GM12878 (cell line): Measurements from ENCODE around the gene GPR153. TPM values are rescaled to one million over a fixed set of nuclear protein-coding genes. Genes with fewer than 3 reads are reported as not detected.

Experiments used
- BACH1 ChIP-seq: fragments of 450-650 bp; IDR thresholded peaks from 2 replicates; pipeline ENCODE4 v1.6.1; 2017; ENCODE audit warnings: mild to moderate bottlenecking, borderline replicate concordance
- DPF2 ChIP-seq: fragments of 450-650 bp; IDR thresholded peaks from 2 replicates; pipeline ENCODE4 v1.6.1; 2017; ENCODE audit warnings: mild to moderate bottlenecking
- FOXM1 ChIP-seq: IDR thresholded peaks from 2 replicates; pipeline ENCODE4 v1.6.1; 2012; ENCODE audit warnings: low read depth, mild to moderate bottlenecking, inconsistent platforms, low read length, moderate library complexity
- GABPA ChIP-seq: IDR thresholded peaks from 2 replicates; pipeline ENCODE4 v1.6.1; 2014; ENCODE audit warnings: antibody characterized with exemption, low read depth, mild to moderate bottlenecking, inconsistent platforms
- IKZF1 ChIP-seq: fragments of 450-650 bp; conservative IDR thresholded peaks from 2 replicates; pipeline ENCODE4 v1.6.1; 2017; ENCODE audit warnings: antibody characterized with exemption, mild to moderate bottlenecking
- IKZF2 ChIP-seq, 2 experiments: fragments of 450-650 bp; IDR thresholded peaks; 2 replicates each; pipeline ENCODE4 v1.6.1; 2017; ENCODE audit warnings: mild to moderate bottlenecking in 2 of 2, moderate library complexity in 2 of 2
- MTA2 ChIP-seq: fragments of 450-650 bp; IDR thresholded peaks from 2 replicates; pipeline ENCODE4 v1.6.1; 2016; ENCODE audit warnings: low read depth, mild to moderate bottlenecking, moderate library complexity
- RAD21 ChIP-seq: IDR thresholded peaks from 2 replicates; pipeline ENCODE4 v1.6.1; 2011; ENCODE audit warnings: mild to moderate bottlenecking, low read depth, low read length, moderate library complexity; ENCODE audit not compliant: insufficient read depth
- RUNX3 ChIP-seq: IDR thresholded peaks from 2 replicates; pipeline ENCODE4 v1.6.1; 2012; ENCODE audit warnings: low read length, inconsistent platforms
- SMC3 ChIP-seq: IDR thresholded peaks from 2 replicates; pipeline ENCODE4 v1.6.1; 2011; ENCODE audit warnings: low read length, improper control_type of control experiment, borderline replicate concordance
- TCF12 ChIP-seq: IDR thresholded peaks from 2 replicates; pipeline ENCODE4 v1.6.1; 2011; ENCODE audit warnings: low read depth, mild to moderate bottlenecking, low read length
- WRNIP1 ChIP-seq: IDR thresholded peaks from 2 replicates; pipeline ENCODE4 v1.6.1; 2011; ENCODE audit warnings: low read depth, low read length, improper control_type of control experiment, borderline replicate concordance
- polyA plus RNA-seq, 11 experiments: library from polyadenylated mRNA; depleted of rRNA in 4 of 11; unstranded in 6 of 11; stranded (reverse) in 5 of 11; fragments of >200 nt; fragmentation: Nextera tagmentation in 4 of 11; fragmentation: Illumina TruSeq in 1 of 11; extraction: Ambion mirVana in 4 of 11; extraction: Trizol in 1 of 11; gene quantifications; 1 replicate in 1 of 11; 2 replicates in 10 of 11; pipeline versions ENCODE4 v1.2.1 to v1.2.3, GENCODE V29; 2011 to 2016; ENCODE audit warnings: inconsistent platforms in 2 of 11, missing spikeins in 2 of 11, low read depth in 1 of 11
- total RNA-seq, 4 experiments: library from RNA; depleted of rRNA in 3 of 4; stranded (reverse); fragments of >200 nt in 3 of 4; fragmentation: Illumina TruSeq in 1 of 4; extraction: Trizol in 1 of 4; gene quantifications; 2 replicates each; pipeline versions ENCODE4 v1.2.1 to v1.2.3, GENCODE V29; 2013 to 2021
- TF ChIP-seq, protein P1 (sequence below): fragments of 450-650 bp; formaldehyde crosslinking; IDR thresholded peaks from 2 replicates; pipeline ENCODE4 v1.4.0; 2020; ENCODE audit warnings: mild to moderate bottlenecking, moderate library complexity
- TF ChIP-seq, protein P2 (sequence below): IDR thresholded peaks from 2 replicates; pipeline ENCODE4 v1.6.1; 2011; ENCODE audit warnings: mild to moderate bottlenecking, low read depth, low read length, moderate library complexity; ENCODE audit not compliant: insufficient replicate concordance
- TF ChIP-seq, protein P3 (sequence below): IDR thresholded peaks from 2 replicates; pipeline ENCODE4 v1.6.1; 2011; ENCODE audit warnings: borderline replicate concordance, low read depth, mild to moderate bottlenecking, moderate library complexity, low read length; ENCODE audit not compliant: insufficient read depth, poor library complexity, severe bottlenecking
- TF ChIP-seq, protein P4 (sequence below): fragments of 150-350 bp; IDR thresholded peaks from 2 replicates; pipeline ENCODE4 v1.6.1; 2016; ENCODE audit warnings: low read depth, low read length

The GPR153 gene
- total and polyA plus RNA-seq, 10 of the 15 experiments (the other 5 are each of a cell fraction or from before 2014, with no cell fraction given) = 0.04 to 2.2 (median 0.54) TPM

DNA sequence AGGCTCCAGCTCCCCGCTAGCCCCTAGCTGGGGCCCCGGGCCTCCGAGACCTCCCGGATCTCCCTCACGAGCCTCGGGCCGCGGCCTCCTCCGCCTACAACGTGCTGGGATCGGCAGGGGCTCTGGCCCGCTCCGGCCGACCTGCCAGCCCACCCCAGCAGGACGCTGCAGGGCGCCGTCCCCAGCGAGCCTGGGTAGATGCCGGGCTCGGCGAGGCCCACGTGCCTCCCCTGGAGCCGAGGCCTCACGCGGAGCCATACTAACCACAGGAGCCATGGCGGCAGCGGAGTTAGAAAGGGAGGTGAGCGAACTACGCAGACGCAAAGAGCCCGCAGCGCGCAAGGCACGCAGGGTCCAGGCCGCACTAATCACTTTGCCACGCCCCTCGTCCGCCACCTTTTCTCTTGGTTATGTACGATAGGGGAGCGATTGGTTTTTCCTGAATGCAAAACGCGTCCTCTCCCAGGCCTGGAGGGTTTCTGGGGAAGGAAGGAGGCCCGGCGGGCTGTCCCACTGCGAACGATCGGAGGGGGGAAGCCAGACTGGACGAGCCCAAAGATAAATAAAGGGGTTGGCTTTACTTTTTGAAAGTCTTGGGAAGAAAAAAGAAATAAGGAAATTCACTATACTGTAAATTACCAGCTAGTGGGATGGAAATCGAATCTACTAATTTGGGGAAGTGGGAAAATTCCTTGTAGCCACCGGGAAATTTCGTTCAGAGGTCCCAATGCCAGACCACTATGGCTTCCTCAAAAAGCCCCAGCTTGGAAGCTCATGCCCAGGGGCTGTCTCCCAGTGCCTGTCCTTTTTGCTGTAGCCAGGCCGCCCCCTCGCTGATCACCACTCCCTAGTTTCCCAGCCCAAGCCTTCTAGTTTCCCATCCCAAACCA lies 61.4 kb downstream of the GPR153 start, which contains the start of gene RPL22 (continued):
- TF ChIP-seq, protein P1, sequence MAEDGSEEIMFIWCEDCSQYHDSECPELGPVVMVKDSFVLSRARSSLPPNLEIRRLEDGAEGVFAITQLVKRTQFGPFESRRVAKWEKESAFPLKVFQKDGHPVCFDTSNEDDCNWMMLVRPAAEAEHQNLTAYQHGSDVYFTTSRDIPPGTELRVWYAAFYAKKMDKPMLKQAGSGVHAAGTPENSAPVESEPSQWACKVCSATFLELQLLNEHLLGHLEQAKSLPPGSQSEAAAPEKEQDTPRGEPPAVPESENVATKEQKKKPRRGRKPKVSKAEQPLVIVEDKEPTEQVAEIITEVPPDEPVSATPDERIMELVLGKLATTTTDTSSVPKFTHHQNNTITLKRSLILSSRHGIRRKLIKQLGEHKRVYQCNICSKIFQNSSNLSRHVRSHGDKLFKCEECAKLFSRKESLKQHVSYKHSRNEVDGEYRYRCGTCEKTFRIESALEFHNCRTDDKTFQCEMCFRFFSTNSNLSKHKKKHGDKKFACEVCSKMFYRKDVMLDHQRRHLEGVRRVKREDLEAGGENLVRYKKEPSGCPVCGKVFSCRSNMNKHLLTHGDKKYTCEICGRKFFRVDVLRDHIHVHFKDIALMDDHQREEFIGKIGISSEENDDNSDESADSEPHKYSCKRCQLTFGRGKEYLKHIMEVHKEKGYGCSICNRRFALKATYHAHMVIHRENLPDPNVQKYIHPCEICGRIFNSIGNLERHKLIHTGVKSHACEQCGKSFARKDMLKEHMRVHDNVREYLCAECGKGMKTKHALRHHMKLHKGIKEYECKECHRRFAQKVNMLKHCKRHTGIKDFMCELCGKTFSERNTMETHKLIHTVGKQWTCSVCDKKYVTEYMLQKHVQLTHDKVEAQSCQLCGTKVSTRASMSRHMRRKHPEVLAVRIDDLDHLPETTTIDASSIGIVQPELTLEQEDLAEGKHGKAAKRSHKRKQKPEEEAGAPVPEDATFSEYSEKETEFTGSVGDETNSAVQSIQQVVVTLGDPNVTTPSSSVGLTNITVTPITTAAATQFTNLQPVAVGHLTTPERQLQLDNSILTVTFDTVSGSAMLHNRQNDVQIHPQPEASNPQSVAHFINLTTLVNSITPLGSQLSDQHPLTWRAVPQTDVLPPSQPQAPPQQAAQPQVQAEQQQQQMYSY = no peak
- TF ChIP-seq, protein P2, sequence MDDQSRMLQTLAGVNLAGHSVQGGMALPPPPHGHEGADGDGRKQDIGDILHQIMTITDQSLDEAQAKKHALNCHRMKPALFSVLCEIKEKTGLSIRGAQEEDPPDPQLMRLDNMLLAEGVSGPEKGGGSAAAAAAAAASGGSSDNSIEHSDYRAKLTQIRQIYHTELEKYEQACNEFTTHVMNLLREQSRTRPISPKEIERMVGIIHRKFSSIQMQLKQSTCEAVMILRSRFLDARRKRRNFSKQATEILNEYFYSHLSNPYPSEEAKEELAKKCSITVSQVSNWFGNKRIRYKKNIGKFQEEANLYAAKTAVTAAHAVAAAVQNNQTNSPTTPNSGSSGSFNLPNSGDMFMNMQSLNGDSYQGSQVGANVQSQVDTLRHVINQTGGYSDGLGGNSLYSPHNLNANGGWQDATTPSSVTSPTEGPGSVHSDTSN = peak; percentile 59
- TF ChIP-seq TCF12 (peak; percentile 41; the same call in 1 of the 2 replicates), DPF2 (peak; percentile 31; the same call in 1 of the 2 replicates), SMC3 (no peak), RUNX3 (peak; percentile 93), GABPA (no peak), IKZF2 (IDR thresholded peaks at IDR 0.05) (peak; percentile 83 to 84), WRNIP1 (peak; percentile 51; the same call in 1 of the 2 replicates), RAD21 (no peak), FOXM1 (peak; percentile 55; the same call in 1 of the 2 replicates), IKZF1 (peak; percentile 93), BACH1 (peak; percentile 53; the same call in 1 of the 2 replicates), MTA2 (no peak)
- TF ChIP-seq, protein P3, sequence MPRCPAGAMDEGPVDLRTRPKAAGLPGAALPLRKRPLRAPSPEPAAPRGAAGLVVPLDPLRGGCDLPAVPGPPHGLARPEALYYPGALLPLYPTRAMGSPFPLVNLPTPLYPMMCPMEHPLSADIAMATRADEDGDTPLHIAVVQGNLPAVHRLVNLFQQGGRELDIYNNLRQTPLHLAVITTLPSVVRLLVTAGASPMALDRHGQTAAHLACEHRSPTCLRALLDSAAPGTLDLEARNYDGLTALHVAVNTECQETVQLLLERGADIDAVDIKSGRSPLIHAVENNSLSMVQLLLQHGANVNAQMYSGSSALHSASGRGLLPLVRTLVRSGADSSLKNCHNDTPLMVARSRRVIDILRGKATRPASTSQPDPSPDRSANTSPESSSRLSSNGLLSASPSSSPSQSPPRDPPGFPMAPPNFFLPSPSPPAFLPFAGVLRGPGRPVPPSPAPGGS = no peak
- TF ChIP-seq, protein P4, sequence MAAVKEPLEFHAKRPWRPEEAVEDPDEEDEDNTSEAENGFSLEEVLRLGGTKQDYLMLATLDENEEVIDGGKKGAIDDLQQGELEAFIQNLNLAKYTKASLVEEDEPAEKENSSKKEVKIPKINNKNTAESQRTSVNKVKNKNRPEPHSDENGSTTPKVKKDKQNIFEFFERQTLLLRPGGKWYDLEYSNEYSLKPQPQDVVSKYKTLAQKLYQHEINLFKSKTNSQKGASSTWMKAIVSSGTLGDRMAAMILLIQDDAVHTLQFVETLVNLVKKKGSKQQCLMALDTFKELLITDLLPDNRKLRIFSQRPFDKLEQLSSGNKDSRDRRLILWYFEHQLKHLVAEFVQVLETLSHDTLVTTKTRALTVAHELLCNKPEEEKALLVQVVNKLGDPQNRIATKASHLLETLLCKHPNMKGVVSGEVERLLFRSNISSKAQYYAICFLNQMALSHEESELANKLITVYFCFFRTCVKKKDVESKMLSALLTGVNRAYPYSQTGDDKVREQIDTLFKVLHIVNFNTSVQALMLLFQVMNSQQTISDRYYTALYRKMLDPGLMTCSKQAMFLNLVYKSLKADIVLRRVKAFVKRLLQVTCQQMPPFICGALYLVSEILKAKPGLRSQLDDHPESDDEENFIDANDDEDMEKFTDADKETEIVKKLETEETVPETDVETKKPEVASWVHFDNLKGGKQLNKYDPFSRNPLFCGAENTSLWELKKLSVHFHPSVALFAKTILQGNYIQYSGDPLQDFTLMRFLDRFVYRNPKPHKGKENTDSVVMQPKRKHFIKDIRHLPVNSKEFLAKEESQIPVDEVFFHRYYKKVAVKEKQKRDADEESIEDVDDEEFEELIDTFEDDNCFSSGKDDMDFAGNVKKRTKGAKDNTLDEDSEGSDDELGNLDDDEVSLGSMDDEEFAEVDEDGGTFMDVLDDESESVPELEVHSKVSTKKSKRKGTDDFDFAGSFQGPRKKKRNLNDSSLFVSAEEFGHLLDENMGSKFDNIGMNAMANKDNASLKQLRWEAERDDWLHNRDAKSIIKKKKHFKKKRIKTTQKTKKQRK = peak; percentile 62
